GM08714 (cell line): Measurements from ENCODE around the gene RCSD1.

ENCODE experiments used
- H3K4me3 ChIP-seq: fragments of 200-500 bp; sonication (Bioruptor generic); 2 replicates; pipeline ENCODE4 v1.5.1; 2014; ENCODE audit warnings: mild to moderate bottlenecking, low read length, inconsistent platforms
- ZNF274 ChIP-seq: IDR thresholded peaks from 2 replicates; pipeline ENCODE4 v1.6.1; 2012; ENCODE audit warnings: mild to moderate bottlenecking, low read depth, low read length

The RCSD1 gene

GRCh38 chr1:167642501-167642826 lies 12.4 kb downstream of the RCSD1 start:
- TF ChIP-seq ZNF274: no peak
- H3K4me3 ChIP-seq: no peak overlapping the region

GRCh38 chr1:167643441-167643840 lies 13.4 kb downstream of the RCSD1 start:
- TF ChIP-seq ZNF274: no peak
- H3K4me3 ChIP-seq: no peak overlapping the region

- H3K4me3 ChIP-seq: no peak overlapping the region
- no peak for TF ChIP-seq ZNF274
Observed at GRCh38 chr1:167644551-167644950, 14.5 kb downstream of the RCSD1 start.

- no peak overlapping the region for H3K4me3 ChIP-seq
- TF ChIP-seq ZNF274: no peak
Observed at GRCh38 chr1:167645140-167645541, 15.1 kb downstream of the RCSD1 start.

GRCh38 chr1:167645625-167646414 lies 15.8 kb downstream of the RCSD1 start:
- no peak overlapping the region for H3K4me3 ChIP-seq
- TF ChIP-seq ZNF274: no peak

- no peak for TF ChIP-seq ZNF274
- no peak overlapping the region for H3K4me3 ChIP-seq
Observed at GRCh38 chr1:167648252-167648849, 18.3 kb downstream of the RCSD1 start.

- H3K4me3 ChIP-seq: no peak overlapping the region
- no peak for TF ChIP-seq ZNF274
Observed at GRCh38 chr1:167648978-167649744, 19.1 kb downstream of the RCSD1 start.

GRCh38 chr1:167650269-167651160 lies 20.5 kb downstream of the RCSD1 start:
- TF ChIP-seq ZNF274: no peak

GRCh38 chr1:167651161-167651693 lies 21.2 kb downstream of the RCSD1 start:
- TF ChIP-seq ZNF274: no peak
- H3K4me3 ChIP-seq: no peak overlapping the region

More at GRCh38 chr1:167650269-167651160, 20.5 kb downstream of the RCSD1 start:
- H3K4me3 ChIP-seq: no peak overlapping the region; the same call in 1 of the 2 replicates

GRCh38 chr1:167654975-167655575 lies 25.0 kb downstream of the RCSD1 start:
- no peak for TF ChIP-seq ZNF274
- H3K4me3 ChIP-seq: no peak overlapping the region

- H3K4me3 ChIP-seq: no peak overlapping the region
- no peak for TF ChIP-seq ZNF274
Observed at GRCh38 chr1:167656657-167657056, 26.6 kb downstream of the RCSD1 start.

GRCh38 chr1:167658574-167659328 lies 28.7 kb downstream of the RCSD1 start:
- TF ChIP-seq ZNF274: no peak
- no peak overlapping the region for H3K4me3 ChIP-seq

- H3K4me3 ChIP-seq: no peak overlapping the region
- TF ChIP-seq ZNF274: no peak
Observed at GRCh38 chr1:167659450-167659849, 29.4 kb downstream of the RCSD1 start.

GRCh38 chr1:167659881-167660280 lies 29.8 kb downstream of the RCSD1 start:
- no peak for TF ChIP-seq ZNF274
- no peak overlapping the region for H3K4me3 ChIP-seq
